ENCODE results near the gene BEND5.

- no peak for TF ChIP-seq GATA2 (IDR thresholded peaks at IDR 0.05; ENCODE audit: low read depth, low read length)
- no peak for TF ChIP-seq GATA3 (IDR thresholded peaks at IDR 0.05; ENCODE audit: low read depth, low read length)
These were observed 31.0 kb upstream of the BEND5 start for GRCh38 chr1:48807554-48808260.
